ENCODE data around the gene TACC2.

TACC2 gene

GRCh38 chr10:122181041-122181732 lies 192.2 kb downstream of the TACC2 start:
- Histone ChIP-seq H3K4me1 (no peaks in the 10 kb centered on the region; the same call in 1 of the 2 replicates), H3K9me3 (no peaks in the 10 kb centered on the region), H3K27ac (no peak overlapping the region), H3K36me3 (no peaks in the 10 kb centered on the region), H4K20me1 (no peaks in the 10 kb centered on the region), H3K4me2 (no peak overlapping the region), H3K9ac (no peak overlapping the region), H3K4me3 (no peak overlapping the region), H3K27me3 (no peaks in the 10 kb centered on the region)
- TF ChIP-seq Cebpa-rat (IDR thresholded peaks at IDR 0.05), result no peak

- Histone ChIP-seq H3K4me3 (no peak overlapping the region), H3K9me3 (no peaks in the 10 kb centered on the region), H3K4me1 (peaks cover 5% of the 10 kb centered on the region), H3K36me3 (no peaks in the 10 kb centered on the region), H3K9ac (no peak overlapping the region), H3K27me3 (no peaks in the 10 kb centered on the region), H3K4me2 (peak overlapping the region; percentile 11; the same call in 1 of the 2 replicates), H4K20me1 (no peaks in the 10 kb centered on the region), H3K27ac (no peak overlapping the region)
- no peak for TF ChIP-seq Cebpa-rat (IDR thresholded peaks at IDR 0.05)
Measured at GRCh38 chr10:122181876-122182275, 192.9 kb downstream of the TACC2 start.

GRCh38 chr10:122182308-122182707 lies 193.3 kb downstream of the TACC2 start:
- no peaks in the 10 kb centered on the region for H3K36me3 ChIP-seq
- 0 out of 2 replicates have a peak overlapping the region, but pooled peaks have one; percentile 11 for H3K4me2 ChIP-seq
- no peaks in the 10 kb centered on the region for H4K20me1 ChIP-seq
- H3K9ac ChIP-seq, result no peak overlapping the region
- H3K4me3 ChIP-seq, result no peak overlapping the region
- no peak overlapping the region for H3K27ac ChIP-seq
- TF ChIP-seq Cebpa-rat (IDR thresholded peaks at IDR 0.05), result no peak
- H3K4me1 ChIP-seq, result peaks cover 9% of the 10 kb centered on the region
- H3K27me3 ChIP-seq, result no peaks in the 10 kb centered on the region
- H3K9me3 ChIP-seq, result no peaks in the 10 kb centered on the region

GRCh38 chr10:122184254-122184653 lies 195.3 kb downstream of the TACC2 start:
- H4K20me1 ChIP-seq, result no peaks in the 10 kb centered on the region
- TF ChIP-seq Cebpa-rat (IDR thresholded peaks at IDR 0.05), result no peak
- H3K36me3 ChIP-seq, result no peaks in the 10 kb centered on the region
- no peak overlapping the region for H3K9ac ChIP-seq
- no peaks in the 10 kb centered on the region for H3K27me3 ChIP-seq
- H3K4me1 ChIP-seq, result peaks cover 28% of the 10 kb centered on the region
- no peak overlapping the region for H3K4me3 ChIP-seq
- no peak overlapping the region for H3K4me2 ChIP-seq
- no peak overlapping the region for H3K27ac ChIP-seq
- H3K9me3 ChIP-seq, result no peaks in the 10 kb centered on the region

- Histone ChIP-seq H3K9ac (no peak overlapping the region), H3K36me3 (no peaks in the 10 kb centered on the region), H3K27me3 (no peaks in the 10 kb centered on the region), H3K4me1 (peaks cover 42% of the 10 kb centered on the region), H4K20me1 (no peaks in the 10 kb centered on the region), H3K27ac (no peak overlapping the region), H3K9me3 (no peaks in the 10 kb centered on the region), H3K4me3 (no peak overlapping the region), H3K4me2 (no peak overlapping the region)
- TF ChIP-seq Cebpa-rat (IDR thresholded peaks at IDR 0.05), result no peak
Measured at GRCh38 chr10:122185643-122186042, 196.7 kb downstream of the TACC2 start.

- Histone ChIP-seq H3K4me3 (no peak overlapping the region), H3K9me3 (no peaks in the 10 kb centered on the region), H4K20me1 (no peaks in the 10 kb centered on the region), H3K27me3 (no peaks in the 10 kb centered on the region), H3K9ac (no peak overlapping the region), H3K4me2 (peak overlapping the region; percentile 96), H3K36me3 (no peaks in the 10 kb centered on the region), H3K4me1 (peaks cover 56% of the 10 kb centered on the region), H3K27ac (peak overlapping the region; percentile 39; the same call in 1 of the 2 replicates)
- no peak for TF ChIP-seq Cebpa-rat (IDR thresholded peaks at IDR 0.05)
Measured at GRCh38 chr10:122186816-122187810, 198.2 kb downstream of the TACC2 start.

GRCh38 chr10:122188706-122189105 lies 199.7 kb downstream of the TACC2 start:
- Histone ChIP-seq H3K36me3 (no peaks in the 10 kb centered on the region), H3K9me3 (no peaks in the 10 kb centered on the region), H3K27ac (no peak overlapping the region), H3K27me3 (no peaks in the 10 kb centered on the region), H4K20me1 (peaks cover 5% of the 10 kb centered on the region), H3K4me1 (peaks cover 69% of the 10 kb centered on the region), H3K4me2 (peak overlapping the region; percentile 96), H3K4me3 (no peak overlapping the region), H3K9ac (no peak overlapping the region)
- TF ChIP-seq Cebpa-rat (IDR thresholded peaks at IDR 0.05), result no peak

GRCh38 chr10:122189185-122189584 lies 200.2 kb downstream of the TACC2 start:
- Histone ChIP-seq H3K9me3 (no peaks in the 10 kb centered on the region), H3K4me3 (no peak overlapping the region), H3K4me2 (peak overlapping the region; percentile 96), H3K9ac (no peak overlapping the region), H3K27ac (peak overlapping the region; percentile 88), H3K27me3 (no peaks in the 10 kb centered on the region), H3K36me3 (peaks cover under 1% of the 10 kb centered on the region; the same call in 1 of the 2 replicates), H3K4me1 (peaks cover 74% of the 10 kb centered on the region), H4K20me1 (peaks cover 10% of the 10 kb centered on the region)
- TF ChIP-seq Cebpa-rat (IDR thresholded peaks at IDR 0.05), result no peak

- Histone ChIP-seq H3K4me1 (peaks cover 85% of the 10 kb centered on the region), H3K27me3 (no peaks in the 10 kb centered on the region), H4K20me1 (peaks cover 22% of the 10 kb centered on the region), H3K9ac (peak overlapping the region; percentile 55; the same call in 1 of the 2 replicates), H3K36me3 (peaks cover 12% of the 10 kb centered on the region), H3K4me3 (peak overlapping the region; percentile 13; the same call in 1 of the 2 replicates), H3K27ac (peak overlapping the region; percentile 88), H3K9me3 (no peaks in the 10 kb centered on the region), H3K4me2 (peak overlapping the region; percentile 96)
- TF ChIP-seq Cebpa-rat (IDR thresholded peaks at IDR 0.05), result no peak
Measured at GRCh38 chr10:122190176-122190943, 201.4 kb downstream of the TACC2 start.

Measured in BLaER1 (cell line).